Activated CD8-positive, alpha-beta T cell treated with anti-CD3 and anti-CD28 coated beads for 36 hours (primary cell): ENCODE results near the gene AFAP1. TPM values are rescaled to one million over a fixed set of nuclear protein-coding genes. Genes with fewer than 3 reads are reported as not detected.

Experiments
- ATAC-seq: fragments of 200-7000 bp; cut with Tn5 transposase; one replicate; pipeline ENCODE4 v1.10.0; 2021; ENCODE audit warnings: mild to moderate bottlenecking, moderate library complexity
- CTCF ChIA-PET: fragments of 350-600 bp; sonication (Branson Sonifier 250); formaldehyde crosslinking; loops from one replicate; lab custom pipeline; 2021; ENCODE audit warnings: antibody characterized with exemption; lab: Charles Lee
- POLR2A ChIA-PET: fragments of 350-600 bp; sonication (Branson Sonifier 250); formaldehyde crosslinking; loops from one replicate; lab custom pipeline; 2021; ENCODE audit warnings: antibody characterized with exemption; lab: Charles Lee
- DNase-seq: peaks from one replicate; pipeline ENCODE4 v3.0.0-alpha.2; 2020
- H3K27ac Mint-ChIP-seq: one replicate; pipeline ENCODE4 v1.8.0; 2021; ENCODE audit warnings: mild to moderate bottlenecking, mixed read lengths
- H3K27me3 Mint-ChIP-seq: one replicate; pipeline ENCODE4 v1.8.0; 2021; ENCODE audit warnings: mixed read lengths
- H3K36me3 Mint-ChIP-seq: one replicate; pipeline ENCODE4 v1.8.0; 2021; ENCODE audit warnings: low read depth, mixed read lengths
- H3K4me1 Mint-ChIP-seq: one replicate; pipeline ENCODE4 v1.8.0; 2021; ENCODE audit warnings: low read depth, mixed read lengths
- H3K4me3 Mint-ChIP-seq: one replicate; pipeline ENCODE4 v1.8.0; 2021; ENCODE audit warnings: mild to moderate bottlenecking, moderate library complexity, mixed read lengths
- H3K9me3 Mint-ChIP-seq: one replicate; pipeline ENCODE4 v1.8.0; 2021; ENCODE audit warnings: mixed read lengths
- intact Hi-C: fragments of 100-400 bp; cut with micrococcal nuclease; formaldehyde crosslinking; loops from one replicate; pipeline ENCODE4 v1.10.0; 2022
- total RNA-seq, 2 experiments: library from RNA; stranded (reverse); gene quantifications; one replicate each; pipeline ENCODE4 v1.2.3, GENCODE V29; 2021
- TF ChIP-seq, protein P1 (sequence below): fragments of 200-600 bp; IDR thresholded peaks from one replicate; pipeline ENCODE4 v1.8.0; 2022; ENCODE audit warnings: antibody characterized with exemption, mild to moderate bottlenecking

Gene AFAP1
- total RNA-seq, 2 experiments from 2014 or later = 25.5 to 26.5 TPM

DNA sequence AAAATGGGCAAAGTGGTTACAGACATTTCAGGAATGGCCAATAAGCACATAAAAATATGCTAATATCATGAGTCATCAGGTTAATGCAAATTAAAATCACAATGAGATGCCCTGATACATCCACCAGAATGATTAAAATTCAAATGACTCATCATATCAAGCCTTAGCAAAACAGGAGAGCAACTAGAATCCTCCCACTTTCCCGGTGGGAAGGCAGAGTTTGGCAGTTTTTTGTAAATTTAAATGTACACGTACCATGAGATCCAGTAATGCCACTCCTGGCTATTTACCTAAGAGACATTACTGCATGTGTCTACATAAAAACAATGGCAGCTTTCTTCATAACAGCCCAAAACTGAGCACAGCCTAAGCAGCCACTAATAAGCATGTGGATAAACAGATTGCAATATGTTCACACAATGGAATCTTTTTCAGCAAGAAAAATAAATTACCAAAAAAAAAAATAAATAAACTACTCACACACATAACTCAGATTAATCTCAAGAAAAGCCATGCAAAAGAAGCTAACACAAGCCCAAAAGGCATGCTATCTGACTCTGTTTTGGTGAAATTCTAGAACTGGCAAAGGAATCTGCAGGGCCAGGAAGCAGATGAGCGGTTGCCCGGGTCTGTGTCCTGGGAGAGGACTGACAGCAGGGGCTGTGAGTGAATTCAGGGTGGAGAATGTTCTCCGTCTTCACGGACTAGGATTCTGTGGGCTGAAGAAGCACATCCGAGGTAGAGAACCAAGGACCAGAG lies 48.8 kb downstream of the AFAP1 start:
- CTCF ChIA-PET = no interaction called here
- DNase-seq = no peak
- Mint-ChIP-seq H3K27me3 (no peaks in the 10 kb centered on the region), H3K4me3 (no peak overlapping the region), H3K27ac (no peak overlapping the region), H3K36me3 (peaks cover 1% of the 10 kb centered on the region), H3K4me1 (peaks cover 14% of the 10 kb centered on the region), H3K9me3 (peaks cover 11% of the 10 kb centered on the region)
- POLR2A ChIA-PET = no interaction called here
- ATAC-seq = no peak
- intact Hi-C loops = no loop called here
- TF ChIP-seq, protein P1, sequence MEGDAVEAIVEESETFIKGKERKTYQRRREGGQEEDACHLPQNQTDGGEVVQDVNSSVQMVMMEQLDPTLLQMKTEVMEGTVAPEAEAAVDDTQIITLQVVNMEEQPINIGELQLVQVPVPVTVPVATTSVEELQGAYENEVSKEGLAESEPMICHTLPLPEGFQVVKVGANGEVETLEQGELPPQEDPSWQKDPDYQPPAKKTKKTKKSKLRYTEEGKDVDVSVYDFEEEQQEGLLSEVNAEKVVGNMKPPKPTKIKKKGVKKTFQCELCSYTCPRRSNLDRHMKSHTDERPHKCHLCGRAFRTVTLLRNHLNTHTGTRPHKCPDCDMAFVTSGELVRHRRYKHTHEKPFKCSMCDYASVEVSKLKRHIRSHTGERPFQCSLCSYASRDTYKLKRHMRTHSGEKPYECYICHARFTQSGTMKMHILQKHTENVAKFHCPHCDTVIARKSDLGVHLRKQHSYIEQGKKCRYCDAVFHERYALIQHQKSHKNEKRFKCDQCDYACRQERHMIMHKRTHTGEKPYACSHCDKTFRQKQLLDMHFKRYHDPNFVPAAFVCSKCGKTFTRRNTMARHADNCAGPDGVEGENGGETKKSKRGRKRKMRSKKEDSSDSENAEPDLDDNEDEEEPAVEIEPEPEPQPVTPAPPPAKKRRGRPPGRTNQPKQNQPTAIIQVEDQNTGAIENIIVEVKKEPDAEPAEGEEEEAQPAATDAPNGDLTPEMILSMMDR = no peak

DNA sequence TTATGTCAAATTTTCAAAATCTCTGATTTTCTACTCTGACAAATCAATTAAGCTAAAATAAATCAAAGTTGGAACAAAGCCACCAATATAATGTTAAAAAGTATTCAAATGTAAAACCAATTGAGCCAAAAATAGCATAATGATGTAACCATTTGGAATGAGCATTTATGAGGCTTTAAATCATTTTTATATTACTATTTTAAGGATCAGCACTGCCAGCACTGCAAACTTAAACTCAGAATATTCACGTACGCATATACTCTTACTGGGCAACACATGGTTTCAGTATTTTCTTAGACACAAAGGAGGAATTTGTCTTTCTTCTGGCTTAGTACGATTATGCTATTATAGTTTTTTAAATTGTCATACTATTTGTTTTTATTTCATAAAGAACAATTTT lies 52.2 kb downstream of the AFAP1 start:
- CTCF ChIA-PET = interaction anchor here (1.1 kb wide), 1 partner anchor 10 kb away, joined by 4 read pairs; no protein-coding TSS in a partner anchor
- intact Hi-C loops = no loop called here
- H3K27ac Mint-ChIP-seq = no peak overlapping the region
- no peak for DNase-seq
- peaks cover 1% of the 10 kb centered on the region for H3K36me3 Mint-ChIP-seq
- POLR2A ChIA-PET = interaction anchor here (0.8 to 1.0 kb wide), 2 partner anchors 8 to 13 kb away, joined by 3 read pairs; no protein-coding TSS in a partner anchor
- no peaks in the 10 kb centered on the region for H3K27me3 Mint-ChIP-seq
- H3K4me1 Mint-ChIP-seq = peaks cover 16% of the 10 kb centered on the region
- H3K4me3 Mint-ChIP-seq = no peak overlapping the region
- H3K9me3 Mint-ChIP-seq = peaks cover 11% of the 10 kb centered on the region
- no peak for ATAC-seq
- TF ChIP-seq, protein P1 = no peak

DNA sequence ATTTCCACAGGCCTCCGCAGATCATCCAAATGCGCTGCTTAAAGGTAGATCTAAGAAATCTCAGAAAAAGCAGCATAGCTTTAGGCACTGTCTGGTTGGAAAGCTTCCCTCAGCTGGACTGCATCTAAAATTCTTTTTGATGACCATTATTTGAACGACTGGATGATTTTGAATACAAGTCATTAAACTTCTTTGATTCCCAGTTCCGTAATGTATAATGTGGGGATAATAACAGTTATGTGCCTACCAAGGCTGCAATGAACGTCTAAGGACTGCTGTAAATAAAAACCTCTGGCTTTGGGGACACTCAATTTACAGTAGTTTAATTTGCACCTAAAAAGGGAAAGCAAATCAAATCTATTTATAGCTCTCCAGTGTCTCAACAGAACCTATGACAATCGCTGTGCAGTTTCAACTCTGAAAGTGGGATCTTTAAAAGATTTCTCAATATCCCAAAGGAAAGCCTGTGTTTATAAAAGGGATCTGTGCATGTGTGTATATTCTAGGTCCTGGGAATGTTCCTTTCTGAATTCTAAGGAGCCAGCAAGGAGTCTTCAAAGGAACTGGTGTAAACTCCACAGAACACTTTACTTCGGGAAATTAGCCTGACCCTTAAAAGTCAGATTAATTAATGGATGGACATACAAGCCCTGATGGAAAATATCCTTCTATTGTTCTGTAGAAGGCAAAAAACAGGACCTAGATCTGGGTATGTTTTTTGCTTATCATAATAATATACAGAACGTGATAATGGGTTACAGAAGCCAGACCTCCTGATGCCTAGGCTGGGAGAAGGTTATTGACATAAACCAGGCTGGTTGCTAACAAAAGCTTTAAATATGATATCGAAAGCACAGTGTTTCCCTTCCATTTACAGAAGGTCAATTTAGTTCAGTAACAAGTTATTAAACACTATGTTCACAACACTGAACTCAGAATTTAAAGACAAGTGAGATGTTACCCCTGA lies 53.4 kb downstream of the AFAP1 start:
- Mint-ChIP-seq H3K4me3 (no peak overlapping the region), H3K4me1 (peaks cover 17% of the 10 kb centered on the region), H3K27ac (no peak overlapping the region), H3K36me3 (peaks cover 1% of the 10 kb centered on the region), H3K27me3 (no peaks in the 10 kb centered on the region), H3K9me3 (peaks cover 11% of the 10 kb centered on the region)
- DNase-seq (no peak), ATAC-seq (no peak)
- ChIA-PET POLR2A (interaction anchor here (0.8 kb wide), 1 partner anchor 12 kb away, joined by 3 read pairs; no protein-coding TSS in a partner anchor), CTCF (no interaction called here)
- TF ChIP-seq, protein P1 = no peak
- intact Hi-C loops = no loop called here

DNA sequence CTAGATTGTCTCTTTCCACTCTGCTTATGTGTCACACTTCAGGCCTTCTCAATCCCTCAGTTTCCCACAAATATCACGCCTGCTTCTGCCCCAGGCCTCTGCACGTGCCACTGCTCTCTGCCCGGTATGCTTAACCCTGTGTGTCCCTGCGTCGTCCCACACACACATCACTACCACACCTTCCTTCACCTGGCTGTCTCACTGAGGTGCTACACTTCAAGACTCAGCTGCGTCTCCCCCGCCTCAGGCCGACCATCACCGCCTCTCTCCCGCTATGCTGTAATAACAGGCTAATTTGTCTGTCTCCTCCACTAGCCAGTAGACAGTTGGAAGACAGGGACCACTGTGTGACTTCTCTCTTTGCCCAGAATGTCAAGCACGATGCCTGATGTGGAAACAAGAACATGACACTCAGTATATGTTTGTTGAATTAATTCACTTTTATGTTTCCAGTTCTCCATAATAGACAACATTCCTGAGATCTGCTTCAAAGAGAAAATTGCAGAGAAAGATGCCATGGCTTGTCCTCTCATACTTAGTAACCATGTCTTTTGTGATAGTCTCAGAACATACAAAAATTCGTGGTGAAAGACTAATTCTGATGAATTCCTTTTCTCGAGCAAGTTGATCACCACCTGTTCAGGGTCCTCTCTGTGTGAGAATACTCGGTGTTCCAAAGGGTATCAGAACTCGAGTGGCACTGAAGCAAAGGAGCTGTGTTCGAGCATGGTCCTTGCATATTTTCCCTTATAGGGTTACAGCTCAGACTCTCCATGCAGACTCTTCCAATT lies 54.2 kb downstream of the AFAP1 start:
- CTCF ChIA-PET = no interaction called here
- H3K27ac Mint-ChIP-seq = no peak overlapping the region
- H3K36me3 Mint-ChIP-seq = peaks cover 1% of the 10 kb centered on the region
- TF ChIP-seq, protein P1 = no peak
- intact Hi-C loops = no loop called here
- POLR2A ChIA-PET = no interaction called here
- no peak overlapping the region for H3K4me3 Mint-ChIP-seq
- H3K9me3 Mint-ChIP-seq = peaks cover 11% of the 10 kb centered on the region
- ATAC-seq = no peak
- DNase-seq = no peak
- H3K4me1 Mint-ChIP-seq = peaks cover 20% of the 10 kb centered on the region
- H3K27me3 Mint-ChIP-seq = no peaks in the 10 kb centered on the region
